Thymus (tissue), 11 donors: Measurements from ENCODE around the gene NOS3. TPM values are rescaled to one million over a fixed set of nuclear protein-coding genes. Genes with fewer than 3 reads are reported as not detected.
A peak's percentile ranks its signal among the peaks of the same experiment; 100 is the strongest.
"Not testable (repeated sequence)": the region's sequence is repeated elsewhere in the genome, so short reads cannot be mapped to it uniquely, and the experiment has no call there.

Experiments used
- DNase-seq, 9 donors: peaks; one replicate each; pipeline ENCODE4 v3.0.0-alpha.2; 2013; ENCODE audit warnings: low spot score in 9 of 9, low read depth in 6 of 9, missing footprints in 1 of 9
- H3K27ac ChIP-seq, 2 donors: one replicate each; pipeline ENCODE4 v1.5.1; 2013; ENCODE audit warnings: control low read depth in 1 of 2, low read depth in 1 of 2, low read length in 1 of 2, mild to moderate bottlenecking in 1 of 2, moderate library complexity in 1 of 2
- H3K27me3 ChIP-seq, 2 donors: one replicate each; pipeline ENCODE4 v1.5.1; 2013; ENCODE audit warnings: low read length in 1 of 2; ENCODE audit not compliant: control insufficient read depth in 2 of 2, insufficient read depth in 1 of 2
- H3K36me3 ChIP-seq, 2 donors: one replicate each; pipeline ENCODE4 v1.5.1; 2013; ENCODE audit warnings: low read length in 1 of 2, mild to moderate bottlenecking in 1 of 2, moderate library complexity in 1 of 2; ENCODE audit not compliant: control insufficient read depth in 2 of 2, insufficient read depth in 2 of 2
- H3K4me1 ChIP-seq, 2 donors: one replicate each; pipeline ENCODE4 v1.5.1; 2013; ENCODE audit warnings: low read length in 2 of 2; ENCODE audit not compliant: control insufficient read depth in 2 of 2, insufficient read depth in 2 of 2
- H3K4me3 ChIP-seq, 2 donors: one replicate each; pipeline ENCODE4 v1.5.1; 2013; ENCODE audit warnings: low read length in 2 of 2, control low read depth in 1 of 2, mild to moderate bottlenecking in 1 of 2
- H3K9me3 ChIP-seq, 2 donors: one replicate each; pipeline ENCODE4 v1.5.1; 2013; ENCODE audit warnings: low read length in 1 of 2, mild to moderate bottlenecking in 1 of 2; ENCODE audit not compliant: control insufficient read depth in 2 of 2, insufficient read depth in 1 of 2
- WGBS: extraction: QIAGEN DNeasy Blood & Tissue Kit; methylation state at CpG from one replicate; pipeline ENCODE4 v1.1.7; 2013; 5-methylcytosine and 5-hydroxymethylcytosine counted together
- polyA plus RNA-seq: library from polyadenylated mRNA; stranded (reverse); fragments of 200-250 nt; gene quantifications from one replicate; pipeline ENCODE4 v1.2.3, GENCODE V29; 2013
- total RNA-seq: library from RNA; stranded (reverse); fragments of 120-200 nt; gene quantifications from one replicate; pipeline ENCODE4 v1.2.4, GENCODE V29; 2013
- donor health status: healthy.

NOS3 gene
- total and polyA plus RNA-seq, 2 donors = 1.5 to 3.0 TPM

DNA sequence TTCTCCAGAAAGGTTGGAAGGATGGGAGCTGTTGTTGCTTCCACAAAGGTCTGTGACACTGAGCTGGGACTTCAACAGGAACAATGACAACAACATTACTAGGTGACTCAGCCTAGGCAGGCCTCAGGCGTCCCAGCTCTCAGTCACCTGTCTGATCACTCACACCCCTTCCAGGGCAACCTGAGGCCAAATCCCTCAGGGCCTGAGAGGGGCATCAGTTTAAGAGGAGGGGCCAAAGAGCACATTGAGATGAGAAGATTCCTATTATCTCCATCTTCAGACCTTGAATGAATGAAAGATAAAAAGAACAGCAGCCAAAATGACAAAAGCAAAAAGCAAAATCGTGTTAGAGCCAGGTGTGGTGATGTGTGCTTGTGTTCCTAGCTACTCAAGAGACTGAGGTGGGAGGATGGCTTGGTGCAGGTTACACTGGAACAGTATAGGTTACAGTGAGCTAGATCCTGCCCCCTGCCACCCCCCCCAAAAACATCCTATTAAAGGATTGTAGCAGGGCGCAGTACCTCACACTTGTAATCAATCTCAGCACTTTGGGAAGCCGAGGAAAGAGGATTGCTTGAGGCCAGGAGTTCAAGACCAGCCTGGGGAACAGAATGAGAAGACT, 33.7 kb downstream of the NOS3 start, which contains the start of gene ATG9B:
Gene ATG9B (minus strand): TSS at position 60 of the 622 bp plus-strand sequence. CDS start 71 bp downstream, outside the sequence.
- Histone ChIP-seq H3K27me3 (peaks cover 4 to 66% of the 10 kb centered on the region in 2 donors), H3K4me1 (peaks cover 9 to 15% of the 10 kb centered on the region in 2 donors), H3K4me3 (no peak within 1 kb of the TSS), H3K36me3 (no peaks in the 10 kb centered on the region), H3K27ac (no peak within 1 kb of the TSS), H3K9me3 (peaks cover 0 to 3% of the 10 kb centered on the region in 2 donors)
- DNase-seq = no peak
- WGBS = 91% methylated on average over 4 of the region's 4 CpGs

DNA sequence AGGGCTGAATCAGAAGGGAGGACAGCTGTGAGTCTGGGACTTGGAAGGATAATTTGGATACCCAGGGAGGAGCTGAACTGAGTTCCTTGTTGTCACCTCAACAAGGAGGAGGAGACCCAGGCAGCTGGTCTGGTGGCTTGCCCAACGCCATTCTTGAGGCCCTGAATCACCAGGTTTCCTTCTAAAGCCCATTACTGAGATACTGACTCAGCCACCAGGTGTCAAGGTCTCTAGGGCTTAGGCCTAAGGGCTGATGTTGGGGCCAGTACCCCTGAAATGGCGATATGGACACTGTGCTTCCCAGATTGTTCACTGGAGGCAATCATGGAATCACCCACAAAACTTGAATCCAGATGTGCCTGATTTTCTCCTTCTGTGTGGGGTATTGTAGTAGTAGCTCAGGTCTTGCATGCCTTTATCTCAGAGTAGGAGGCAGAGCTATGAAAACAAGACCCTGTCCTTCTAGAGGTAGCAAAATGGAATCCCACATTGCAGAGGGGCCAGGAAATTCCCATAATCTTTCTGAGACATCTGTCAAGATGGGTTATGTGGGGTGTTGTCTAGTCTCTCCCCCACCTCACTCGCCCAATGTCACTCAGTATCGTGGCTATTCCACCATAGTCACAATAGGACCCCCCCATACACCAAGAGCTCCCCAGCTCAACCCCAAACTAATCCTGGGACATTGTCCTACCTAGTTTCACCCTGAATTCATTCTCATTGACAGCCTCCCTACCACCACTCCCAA, 35.3 kb downstream of the NOS3 start:
- peaks cover 9 to 15% of the 10 kb centered on the region in 2 donors for H3K4me1 ChIP-seq
- peaks cover 0 to under 1% of the 10 kb centered on the region in 2 donors for H3K36me3 ChIP-seq
- no peak overlapping the region for H3K4me3 ChIP-seq
- no peak overlapping the region for H3K27ac ChIP-seq
- no peaks in the 10 kb centered on the region for H3K9me3 ChIP-seq
- 91% methylated on average over 4 of the region's 4 CpGs for WGBS
- H3K27me3 ChIP-seq = peaks cover 0 to 50% of the 10 kb centered on the region in 2 donors
- DNase-seq = no peak

DNA sequence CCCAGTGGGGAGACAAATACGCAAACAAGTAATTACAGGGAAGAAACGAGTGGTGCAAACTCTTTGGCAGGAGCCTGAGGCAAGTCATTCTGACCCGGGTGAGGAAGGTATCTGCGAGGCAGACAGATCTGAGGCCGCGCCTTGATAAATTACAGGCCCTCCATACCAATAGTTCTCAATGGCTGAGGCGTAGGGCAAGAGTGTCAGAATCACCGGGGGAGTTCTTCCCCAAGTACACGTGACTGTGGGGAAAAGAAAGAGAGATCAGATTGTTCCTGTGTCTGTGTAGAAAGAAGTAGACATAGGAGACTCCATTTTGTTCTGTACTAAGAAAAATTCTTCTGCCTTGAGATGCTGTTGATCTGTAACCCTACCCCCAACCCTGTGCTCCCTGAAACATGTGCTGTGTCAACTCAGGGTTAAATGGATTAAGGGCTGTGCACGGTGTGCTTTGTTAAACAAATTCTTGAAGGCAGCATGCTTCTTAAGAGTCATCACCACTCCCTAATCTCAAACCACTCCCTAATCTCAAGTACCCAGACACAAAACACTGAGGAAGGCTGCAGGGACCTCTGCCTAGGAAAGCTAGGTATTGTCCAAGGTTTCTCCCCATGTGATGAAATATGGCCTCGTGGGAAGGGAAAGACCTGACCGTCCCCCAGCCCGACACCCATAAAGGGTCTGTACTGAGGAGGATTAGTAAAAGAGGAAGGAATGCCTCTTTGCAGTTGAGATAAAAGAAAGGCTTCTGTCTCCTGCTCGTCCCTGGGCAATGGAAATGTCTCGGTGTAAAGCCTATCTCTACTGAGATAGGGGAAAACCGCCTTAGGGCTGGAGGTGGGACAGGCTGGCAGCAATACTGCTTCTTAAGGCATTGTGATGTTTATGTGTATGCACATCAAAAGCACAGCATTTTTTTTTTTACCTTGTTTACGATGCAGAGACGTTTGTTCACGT, 36.2 kb downstream of the NOS3 start:
- Histone ChIP-seq H3K27me3 (peaks cover 0 to 46% of the 10 kb centered on the region in 2 donors), H3K4me3 (peak overlapping the region in 1 of 2 donors; percentile 86), H3K4me1 (peaks cover 9 to 15% of the 10 kb centered on the region in 2 donors)
- 53% methylated on average over 19 of the region's 19 CpGs for WGBS
- H3K36me3 ChIP-seq, H3K9me3 ChIP-seq, H3K27ac ChIP-seq, DNase-seq: not testable (repeated sequence)

DNA sequence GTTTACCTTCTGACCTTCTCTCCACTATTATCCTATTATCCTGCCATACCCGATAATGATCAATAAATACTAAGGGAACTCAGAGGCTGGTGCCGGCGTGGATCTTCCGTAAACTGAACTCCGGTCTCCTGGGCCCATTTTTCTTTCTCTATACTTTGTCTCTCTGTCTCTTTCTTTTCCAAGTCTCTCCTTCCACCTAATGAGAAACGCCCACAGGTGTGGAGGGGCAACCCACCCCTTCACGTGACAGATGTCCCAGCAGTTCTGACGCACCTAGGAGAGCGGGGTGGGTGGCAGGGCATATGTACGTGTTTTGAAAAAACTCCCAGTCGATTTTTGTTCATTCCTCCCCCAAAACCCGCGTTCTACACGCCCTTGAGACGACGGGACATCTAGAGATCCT, 36.9 kb downstream of the NOS3 start:
- 10% methylated on average over 16 of the region's 16 CpGs for WGBS
- not testable (repeated sequence) for H3K36me3 ChIP-seq, DNase-seq, H3K9me3 ChIP-seq
- H3K4me1 ChIP-seq = peaks cover 9 to 15% of the 10 kb centered on the region in 2 donors
- H3K27me3 ChIP-seq = peaks cover 0 to 45% of the 10 kb centered on the region in 2 donors
- H3K4me3 ChIP-seq = peak overlapping the region; percentile 86
- H3K27ac ChIP-seq = peak overlapping the region; percentile 71 to 82

DNA sequence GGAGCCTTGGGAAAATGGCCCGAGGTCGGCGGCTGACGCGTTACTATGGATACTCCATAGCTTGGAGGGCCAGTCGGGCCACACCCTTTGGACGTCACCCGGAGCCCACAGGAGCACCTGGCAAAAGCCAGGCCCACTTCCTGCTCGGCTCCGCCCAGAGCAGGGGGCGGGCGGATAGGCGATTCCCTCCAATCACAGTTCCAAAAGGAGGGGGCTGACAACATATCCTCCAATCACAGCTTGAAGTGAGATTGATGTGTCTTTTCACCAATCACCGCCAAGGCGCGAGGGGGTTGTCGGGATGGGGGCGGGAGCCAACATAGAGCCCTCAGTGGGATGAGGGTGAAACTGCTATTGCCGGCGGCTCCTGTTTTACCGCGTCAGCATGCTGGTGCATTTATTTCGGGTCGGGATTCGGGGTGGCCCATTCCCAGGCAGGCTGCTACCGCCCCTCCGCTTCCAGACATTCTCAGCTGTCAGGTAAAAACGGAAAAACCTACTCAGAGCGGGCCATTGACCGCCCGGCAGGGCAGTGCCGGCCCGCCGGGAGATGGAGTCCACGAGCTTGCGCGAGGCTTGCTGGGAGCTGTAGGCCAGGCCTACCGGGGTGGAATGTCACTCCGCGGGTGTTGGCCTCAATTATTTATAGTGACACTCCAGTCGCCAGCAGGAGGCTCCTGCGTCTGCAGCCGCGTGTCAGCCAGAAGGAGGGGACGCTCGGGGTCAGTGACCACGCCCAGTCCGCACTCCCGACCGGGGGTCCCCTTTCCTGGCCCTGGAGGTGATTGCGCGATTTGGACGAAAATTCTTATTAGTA, 37.5 kb downstream of the NOS3 start, which contains the start of gene ABCB8:
Gene ABCB8 (plus strand): TSS at position 320 of the 817 bp plus-strand sequence. CDS start 66 bp downstream, at position 386.
- Histone ChIP-seq H3K27me3 (peaks cover 0 to 38% of the 10 kb centered on the region in 2 donors), H3K9me3 (no peaks in the 10 kb centered on the region), H3K27ac (peak within 1 kb of the TSS; percentile 80 to 82), H3K4me1 (peaks cover 9 to 15% of the 10 kb centered on the region in 2 donors), H3K36me3 (peaks cover 10 to 11% of the 10 kb centered on the region in 2 donors), H3K4me3 (peak within 1 kb of the TSS; percentile 86)
- DNase-seq = peak; percentile 98 to 100 (median 99)
- 1% methylated on average over 53 of the region's 53 CpGs for WGBS

DNA sequence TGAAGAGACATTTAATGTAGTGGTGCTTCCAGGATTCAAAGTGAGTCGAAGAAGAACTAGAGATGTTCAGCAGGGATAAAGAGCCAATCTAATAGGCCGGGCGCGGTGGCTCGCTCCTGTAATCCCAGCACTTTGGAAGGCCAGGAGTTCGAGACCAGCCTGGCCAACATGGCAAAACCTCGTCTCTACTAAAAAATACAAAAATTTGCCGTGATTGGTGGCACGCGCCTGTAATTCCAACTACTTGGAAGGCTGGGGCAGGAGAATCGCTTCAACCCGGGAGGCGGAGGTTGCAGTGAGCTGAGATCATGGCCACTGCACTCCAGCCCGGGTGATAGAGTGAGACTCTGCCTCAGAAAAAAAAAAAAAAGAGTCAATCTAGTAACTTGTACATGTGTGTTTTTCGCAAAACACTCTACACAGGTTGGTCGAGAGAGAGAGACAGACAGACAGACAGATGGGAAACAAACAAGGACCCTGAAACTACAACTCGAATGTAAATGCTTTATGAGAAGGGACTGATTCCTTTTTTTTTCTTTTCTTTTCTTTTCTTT, 38.2 kb downstream of the NOS3 start:
- Histone ChIP-seq H3K4me3 (peak overlapping the region; percentile 86), H3K36me3 (peaks cover 12 to 15% of the 10 kb centered on the region in 2 donors), H3K27me3 (peaks cover 0 to 33% of the 10 kb centered on the region in 2 donors), H3K27ac (no peak overlapping the region), H3K4me1 (peaks cover 9 to 15% of the 10 kb centered on the region in 2 donors), H3K9me3 (no peaks in the 10 kb centered on the region)
- 81% methylated on average over 17 of the region's 17 CpGs for WGBS
- DNase-seq = no peak

DNA sequence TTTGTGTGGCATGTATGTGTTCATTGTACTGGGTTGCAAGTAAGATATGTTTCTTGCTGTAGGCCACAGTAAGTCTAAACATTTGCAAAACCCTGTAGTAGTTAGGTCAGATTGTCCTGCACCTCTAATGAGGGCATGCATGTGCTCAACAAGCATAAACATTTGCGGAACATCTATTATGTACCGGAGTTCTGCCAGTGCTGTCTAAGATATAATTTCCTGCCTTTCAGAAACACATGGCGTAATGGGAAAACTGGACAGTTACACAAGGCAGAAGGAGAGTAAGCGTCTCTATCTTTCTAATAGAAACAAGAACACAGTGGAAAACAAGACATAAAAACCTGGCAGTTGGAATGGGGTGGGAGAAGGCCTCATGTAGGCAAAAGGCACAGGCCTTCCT, 40.2 kb downstream of the NOS3 start:
- Histone ChIP-seq H3K4me3 (no peak overlapping the region), H3K27me3 (peaks cover 0 to 15% of the 10 kb centered on the region in 2 donors), H3K4me1 (peaks cover 9 to 15% of the 10 kb centered on the region in 2 donors), H3K36me3 (peaks cover 32 to 33% of the 10 kb centered on the region in 2 donors), H3K27ac (no peak overlapping the region), H3K9me3 (no peaks in the 10 kb centered on the region)
- WGBS = 99% methylated on average over 4 of the region's 4 CpGs
- no peak for DNase-seq
